Right lobe of liver (tissue), 4 donors: ENCODE results near the gene HERPUD2.

Experiments used
- POLR2A ChIP-seq: fragments of 450-650 bp; IDR thresholded peaks from one replicate; pipeline ENCODE4 v1.6.1; 2017; ENCODE audit warnings: antibody characterized with exemption, mild to moderate bottlenecking
- TF ChIP-seq, protein P1 (sequence below), 4 donors: fragments of 200-600 bp in 3 of 4; fragments of 450-650 bp in 1 of 4; IDR thresholded peaks; one replicate each; pipeline versions ENCODE4 v1.5.1 to v1.8.0; 2016 to 2022; ENCODE audit warnings: antibody characterized with exemption in 4 of 4, mild to moderate bottlenecking in 2 of 4
- donor health status: DM: no; HTN: no; CAD: no.
- donor health status: DM: no; HTN: no; CAD: no.
- donor health status: DM: no; HTN: yes; CAD: no.

- TF ChIP-seq, protein P1, sequence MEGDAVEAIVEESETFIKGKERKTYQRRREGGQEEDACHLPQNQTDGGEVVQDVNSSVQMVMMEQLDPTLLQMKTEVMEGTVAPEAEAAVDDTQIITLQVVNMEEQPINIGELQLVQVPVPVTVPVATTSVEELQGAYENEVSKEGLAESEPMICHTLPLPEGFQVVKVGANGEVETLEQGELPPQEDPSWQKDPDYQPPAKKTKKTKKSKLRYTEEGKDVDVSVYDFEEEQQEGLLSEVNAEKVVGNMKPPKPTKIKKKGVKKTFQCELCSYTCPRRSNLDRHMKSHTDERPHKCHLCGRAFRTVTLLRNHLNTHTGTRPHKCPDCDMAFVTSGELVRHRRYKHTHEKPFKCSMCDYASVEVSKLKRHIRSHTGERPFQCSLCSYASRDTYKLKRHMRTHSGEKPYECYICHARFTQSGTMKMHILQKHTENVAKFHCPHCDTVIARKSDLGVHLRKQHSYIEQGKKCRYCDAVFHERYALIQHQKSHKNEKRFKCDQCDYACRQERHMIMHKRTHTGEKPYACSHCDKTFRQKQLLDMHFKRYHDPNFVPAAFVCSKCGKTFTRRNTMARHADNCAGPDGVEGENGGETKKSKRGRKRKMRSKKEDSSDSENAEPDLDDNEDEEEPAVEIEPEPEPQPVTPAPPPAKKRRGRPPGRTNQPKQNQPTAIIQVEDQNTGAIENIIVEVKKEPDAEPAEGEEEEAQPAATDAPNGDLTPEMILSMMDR (IDR thresholded peaks at IDR 0.05), result no peak
- no peak for TF ChIP-seq POLR2A
Observed at GRCh38 chr7:35725280-35725680, 30.3 kb upstream of the HERPUD2 start.
